Measurements from ENCODE around the gene TARDBP. TPM values are rescaled to one million over a fixed set of nuclear protein-coding genes. Genes with fewer than 3 reads are reported as not detected.

TARDBP gene
- total and polyA plus RNA-seq, 9 of the 15 experiments (the other 6 are each of a cell fraction or from before 2014, with no cell fraction given) = 122 to 515 (median 243) TPM

GRCh38 chr1:11052839-11053757 lies 40.6 kb downstream of the TARDBP start:
- H3K9me3 ChIP-seq (replicated peaks; ENCODE audit: control insufficient read depth, insufficient read depth, low read depth, low read length) = no peaks in the 10 kb centered on the region
- H3K4me1 ChIP-seq (replicated peaks in 1 of 2; ENCODE audit: control insufficient read depth in 2 of 2, insufficient read depth in 2 of 2, low read length in 2 of 2) = peaks cover 0 to 51% of the 10 kb centered on the region in 2 experiments; a peak in 3 of 5 replicates
- no peak overlapping the region for H3K27ac ChIP-seq (ENCODE audit: extremely low read depth, low read depth, low read length)
- CTCF ChIA-PET (ENCODE audit: low intra/inter-chr PET ratio) = no interaction called here
- ATAC-seq (peak; percentile 66), DNase-seq (ENCODE audit: extremely low read depth in 1 of 4, low spot score in 3 of 4) (peak; percentile 64 to 66 (median 65)), FAIRE-seq (peak; percentile 35)
- peak overlapping the region in 1 of 2 experiments; percentile 76; a peak in 2 of 4 replicates for H3K9ac ChIP-seq (ENCODE audit: insufficient read depth in 1 of 2, low read depth in 2 of 2, low read length in 2 of 2)
- BruUV-seq (replicated peaks) = no TSS peak
- H2AFZ ChIP-seq (ENCODE audit: low read depth, low read length) = no peak overlapping the region
- peaks cover 6% of the 10 kb centered on the region for H3K79me2 ChIP-seq (ENCODE audit: control insufficient read depth, insufficient read depth, low read length)
- POLR2A ChIA-PET = interaction anchor here (0.6 to 2.8 kb wide), 6 partner anchors 8 to 399 kb away, joined by 3 to 11 read pairs (median 4); partner anchors contain the start of gene SRM
- intact Hi-C loops (cut with micrococcal nuclease) = no loop called here
- peaks cover 34% of the 10 kb centered on the region; the same call in 2 of the 3 replicates for H3K36me3 ChIP-seq (ENCODE audit: control insufficient read depth, insufficient read depth, low read length)
- H3K4me3 ChIP-seq = no peak overlapping the region
- peaks cover 4% of the 10 kb centered on the region for H3K9me1 ChIP-seq (ENCODE audit: control insufficient read depth, insufficient read depth, low read length)
- H3K27me3 ChIP-seq (ENCODE audit: control insufficient read depth in 2 of 2, insufficient read depth in 2 of 2, low read length in 2 of 2) = no peaks in the 10 kb centered on the region
- H3K4me2 ChIP-seq (ENCODE audit: insufficient read depth, low read length) = no peak overlapping the region
- in situ Hi-C loops (cut with MboI) = no loop called here
- WGBS (ENCODE audit: insufficient coverage, low coverage, missing lambda C conversion rate) = 14% methylated on average over 29 of the region's 29 CpGs
- peaks cover 14% of the 10 kb centered on the region for H4K20me1 ChIP-seq (replicated peaks; ENCODE audit: control insufficient read depth, insufficient read depth, low read length)
- no peak for TF ChIP-seq EWSR1 (IDR thresholded peaks at IDR 0.05; ENCODE audit: borderline replicate concordance, low read depth, partially characterized antibody)
- peak in 1 of 2 experiments; percentile 15; a peak in 1 of 4 replicates for TF ChIP-seq RAD21 (CRISPR knock-in tag; conservative IDR thresholded peaks at IDR 0.05 in 1 of 2, IDR thresholded peaks at IDR 0.05 in 1 of 2)
- TF ChIP-seq ETV1 (tag; conservative IDR thresholded peaks at IDR 0.05; ENCODE audit: low read depth) = no peak
- TF ChIP-seq POLR2AphosphoS2 (IDR thresholded peaks at IDR 0.05; ENCODE audit: low read length) = peak; percentile 89; the same call in 1 of the 2 replicates
- TF ChIP-seq TOE1 (IDR thresholded peaks at IDR 0.05; ENCODE audit: borderline replicate concordance) = no peak
- TF ChIP-seq TOE1 (CRISPR knock-in tag; IDR thresholded peaks at IDR 0.05; ENCODE audit: borderline replicate concordance, low read depth) = no peak
- TF ChIP-seq MAX (CRISPR knock-in tag; IDR thresholded peaks at IDR 0.05) = peak; percentile 69
- peak; percentile 69; the same call in 1 of the 2 replicates for TF ChIP-seq NFIC (IDR thresholded peaks at IDR 0.05)
- no peak for TF ChIP-seq RNF219 (CRISPR knock-in tag; IDR thresholded peaks at IDR 0.05)
- TF ChIP-seq MAZ (CRISPR knock-in tag; conservative IDR thresholded peaks at IDR 0.05 in 1 of 2, IDR thresholded peaks at IDR 0.05 in 1 of 2) = no peak
- 0 out of 4 replicates have a peak, but pooled peaks of 1 of the 2 experiments have one; percentile 30 for TF ChIP-seq MNT (conservative IDR thresholded peaks at IDR 0.05)
- TF ChIP-seq ILK (tag; IDR thresholded peaks at IDR 0.05; ENCODE audit: borderline replicate concordance, low read depth) = no peak
- no peak for TF ChIP-seq SMAD4 (CRISPR knock-in tag; conservative IDR thresholded peaks at IDR 0.05)
- TF ChIP-seq PREB (CRISPR knock-in tag; IDR thresholded peaks at IDR 0.05) = 0 out of 2 replicates have a peak, but pooled peaks have one; percentile 27

Data from K562 (cell line).